HT1080 (cell line): ENCODE results near the gene TSPYL4. TPM values are rescaled to one million over a fixed set of nuclear protein-coding genes. Genes with fewer than 3 reads are reported as not detected.

ENCODE experiments used
- DNase-seq: peaks from one replicate; pipeline ENCODE4 v3.0.0-alpha.2; 2015; ENCODE audit warnings: low read depth
- total RNA-seq: library from RNA; depleted of rRNA; stranded (reverse); fragments of >200 nt; shearing (Covaris generic); gene quantifications from 2 replicates; pipeline ENCODE4 v1.2.3, GENCODE V29; 2014; rRNA removed

Gene TSPYL4
- total RNA-seq, 1 experiment from 2014 or later: 10.4 TPM

GRCh38 chr6:116229287-116229913 lies 24.5 kb downstream of the TSPYL4 start:
- no peak for DNase-seq

GRCh38 chr6:116223355-116223754 lies 30.5 kb downstream of the TSPYL4 start:
- no peak for DNase-seq

- no peak for DNase-seq
These were observed 32.0 kb downstream of the TSPYL4 start for GRCh38 chr6:116221911-116222310.

GRCh38 chr6:116221067-116221466 lies 32.8 kb downstream of the TSPYL4 start:
- DNase-seq: no peak

GRCh38 chr6:116218866-116219265 lies 35.0 kb downstream of the TSPYL4 start:
- DNase-seq: no peak

GRCh38 chr6:116218172-116218633 lies 35.7 kb downstream of the TSPYL4 start:
- DNase-seq: no peak

GRCh38 chr6:116217069-116217468 lies 36.8 kb downstream of the TSPYL4 start:
- DNase-seq: peak; percentile 44

GRCh38 chr6:116215414-116215813 lies 38.5 kb downstream of the TSPYL4 start:
- peak; percentile 51 for DNase-seq

GRCh38 chr6:116214681-116215080 lies 39.2 kb downstream of the TSPYL4 start:
- DNase-seq: no peak

GRCh38 chr6:116210750-116211425 lies 43.0 kb downstream of the TSPYL4 start:
- DNase-seq: peak; percentile 66

GRCh38 chr6:116210316-116210715 lies 43.6 kb downstream of the TSPYL4 start:
- DNase-seq: no peak

GRCh38 chr6:116208056-116208785 lies 45.7 kb downstream of the TSPYL4 start:
- DNase-seq: no peak

GRCh38 chr6:116206231-116206903 lies 47.5 kb downstream of the TSPYL4 start:
- DNase-seq: peak; percentile 49

- no peak for DNase-seq
These were observed 48.6 kb downstream of the TSPYL4 start for GRCh38 chr6:116205281-116205680.

GRCh38 chr6:116201538-116201937 lies 52.3 kb downstream of the TSPYL4 start:
- DNase-seq: no peak

GRCh38 chr6:116200619-116201249 lies 53.1 kb downstream of the TSPYL4 start:
- DNase-seq: no peak

Other genes starting within 250 kb of the TSPYL4 start
- under 0.01 and 0.02 TPM in 2 replicates for gene FRK, start 193.2 kb downstream of the TSPYL4 start, total RNA-seq
- gene NT5DC1, start 153.2 kb downstream of the TSPYL4 start, total RNA-seq: 10.0 and 19.9 TPM in 2 replicates
- not detected in 2 replicates for gene COL10A1, start 127.9 kb downstream of the TSPYL4 start, total RNA-seq
- 50.6 and 57.4 TPM in 2 replicates for gene TSPYL1, start 25.9 kb upstream of the TSPYL4 start, total RNA-seq
- 38.6 and 44.3 TPM in 2 replicates for gene DSE, start 116.9 kb upstream of the TSPYL4 start, total RNA-seq
- 0.31 TPM in 1 of 2 replicates, not detected in the other for gene CALHM6, start 207.3 kb upstream of the TSPYL4 start, total RNA-seq